Hindlimb muscle (tissue), 1 donor: ENCODE results near the gene ZNF433. TPM values are rescaled to one million over a fixed set of nuclear protein-coding genes. Genes with fewer than 3 reads are reported as not detected.
A peak's percentile ranks its signal among the peaks of the same experiment; 100 is the strongest.

Experiments used
- DNase-seq: peaks from one replicate; pipeline ENCODE4 v3.0.0-alpha.2; 2013
- polyA plus RNA-seq: library from polyadenylated mRNA; unstranded; fragments of 120-200 nt; gene quantifications from one replicate; pipeline ENCODE4 v1.2.1, GENCODE V29; 2013; ENCODE audit not compliant: insufficient read length

Gene ZNF433
- polyA plus RNA-seq, 1 donor = 4.6 TPM

- DNase-seq = peak; percentile 89
Measured at GRCh38 chr19:11987405-11988281, 47.8 kb downstream of the ZNF433 start.

GRCh38 chr19:11986754-11987153, 48.7 kb downstream of the ZNF433 start:
- no peak for DNase-seq

GRCh38 chr19:11984986-11985385, 50.5 kb downstream of the ZNF433 start:
- DNase-seq = no peak

DNA sequence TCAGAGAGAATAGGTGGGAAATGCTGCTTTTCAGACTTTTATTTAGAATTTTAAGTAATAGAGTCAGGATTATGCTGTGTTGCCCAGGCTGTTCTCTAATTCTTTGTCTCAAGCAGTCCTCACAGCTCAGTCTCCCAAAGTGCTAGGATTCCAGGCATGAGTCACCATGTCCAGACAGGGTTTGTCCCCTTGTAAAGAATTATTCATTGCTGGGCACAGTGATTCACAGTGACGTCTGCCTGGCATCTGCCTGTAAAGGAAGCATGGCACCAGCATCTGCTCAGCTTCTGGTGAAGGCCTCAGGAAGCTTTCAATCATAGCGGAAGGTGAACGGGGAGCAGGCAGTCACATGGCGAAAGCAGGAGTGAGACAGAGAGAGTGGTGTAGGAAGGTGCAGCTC, 53.0 kb downstream of the ZNF433 start:
- no peak for DNase-seq

GRCh38 chr19:11979527-11979926, 56.0 kb downstream of the ZNF433 start:
- DNase-seq = no peak

DNA sequence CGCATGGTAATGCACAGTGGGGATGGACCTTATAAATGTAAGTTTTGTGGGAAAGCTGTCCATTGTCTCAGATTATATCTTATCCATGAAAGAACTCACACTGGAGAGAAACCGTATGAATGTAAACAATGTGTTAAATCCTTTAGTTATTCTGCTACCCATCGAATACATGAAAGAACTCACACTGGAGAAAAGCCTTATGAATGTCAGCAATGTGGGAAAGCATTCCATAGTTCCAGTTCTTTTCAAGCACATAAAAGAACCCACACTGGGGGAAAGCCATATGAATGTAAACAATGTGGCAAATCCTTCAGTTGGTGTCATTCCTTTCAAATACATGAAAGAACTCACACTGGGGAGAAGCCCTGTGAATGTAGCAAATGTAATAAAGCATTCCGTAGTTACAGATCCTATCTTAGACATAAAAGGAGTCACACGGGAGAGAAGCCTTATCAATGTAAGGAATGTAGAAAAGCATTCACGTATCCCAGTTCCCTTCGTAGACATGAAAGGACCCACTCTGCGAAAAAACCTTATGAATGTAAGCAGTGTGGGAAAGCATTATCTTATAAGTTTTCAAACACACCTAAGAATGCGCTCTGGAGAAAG, 56.9 kb downstream of the ZNF433 start:
- no peak for DNase-seq

DNA sequence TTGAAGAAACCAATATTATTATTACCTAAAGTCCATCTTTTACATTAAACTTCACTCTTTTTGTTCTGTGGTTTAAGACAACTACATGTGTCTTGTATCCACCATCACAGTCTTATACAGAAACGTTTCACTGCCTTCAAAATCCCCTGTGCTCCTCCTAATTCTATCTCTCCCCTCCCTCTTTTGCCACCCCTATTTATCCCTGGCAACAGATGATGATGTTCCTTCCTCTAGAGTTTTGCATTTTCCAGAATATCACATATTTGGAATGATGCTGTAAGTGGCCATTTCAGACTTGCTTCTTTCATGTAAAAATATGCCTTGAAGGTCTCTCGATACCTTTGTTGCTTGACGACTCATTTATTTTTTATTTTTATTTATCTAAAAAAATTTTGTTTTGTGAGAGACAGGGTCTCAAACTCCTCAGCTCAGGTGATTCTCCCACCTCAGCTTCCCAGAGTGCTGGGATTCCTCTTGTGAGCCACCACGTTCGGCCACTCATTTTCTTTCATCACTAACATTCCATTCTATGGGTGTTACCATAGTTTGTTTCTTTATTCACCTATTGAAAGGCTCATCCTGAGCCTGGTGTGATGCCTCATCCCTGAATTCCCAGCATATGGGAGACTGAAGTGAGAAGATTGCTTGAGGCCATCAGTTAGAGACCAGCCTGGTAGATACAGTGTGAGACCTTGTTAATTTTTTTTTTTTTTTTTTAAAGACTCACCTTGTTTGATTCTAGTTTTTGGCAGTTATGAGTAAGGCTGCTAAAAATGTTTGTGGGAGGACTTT, 62.3 kb downstream of the ZNF433 start:
- no peak for DNase-seq

DNA sequence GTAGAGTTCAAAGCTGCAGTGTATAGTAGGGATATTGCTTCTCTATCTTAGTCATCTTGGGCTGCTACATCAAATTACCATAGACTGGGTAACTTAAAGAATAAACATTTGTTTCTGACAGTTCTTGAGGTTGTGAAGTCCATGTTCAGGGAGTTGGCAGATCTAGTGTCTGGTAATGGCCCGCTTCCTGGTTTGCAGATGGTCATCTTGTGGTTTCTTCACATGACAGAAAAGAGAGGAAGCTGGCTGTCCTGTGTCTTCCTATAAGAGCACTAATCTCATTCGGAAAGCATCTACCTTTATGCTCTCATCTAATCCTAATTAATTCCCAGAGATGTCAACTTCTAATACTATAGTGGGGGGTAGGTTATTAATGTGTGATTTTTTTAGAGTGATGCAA, 64.4 kb downstream of the ZNF433 start:
- DNase-seq = no peak

DNA sequence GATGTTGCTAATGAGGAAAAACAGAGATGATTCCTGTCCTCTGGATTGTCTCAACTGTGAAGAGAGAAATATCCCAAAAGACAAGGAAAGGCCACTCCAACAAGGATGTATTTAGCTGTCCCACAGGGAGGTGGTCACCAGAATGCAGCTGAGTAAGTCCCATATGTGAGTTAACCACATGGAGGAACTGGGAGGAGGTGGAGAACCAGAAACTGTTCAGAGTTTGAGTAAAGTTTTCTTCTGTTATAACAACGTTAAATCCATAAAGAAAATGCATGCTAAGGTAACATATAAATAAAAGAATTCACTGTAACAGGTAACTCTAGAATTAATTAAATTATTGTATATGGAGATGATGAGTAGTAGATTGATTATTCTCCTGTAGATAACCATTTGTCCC, 65.3 kb downstream of the ZNF433 start:
- no peak for DNase-seq

- DNase-seq = peak; percentile 88
Measured at GRCh38 chr19:11964858-11965645, 70.4 kb downstream of the ZNF433 start, which contains the start of gene ZNF763. TSS of gene ZNF763 (plus strand) at chr19:11965040. CDS start at chr19:11965209, 169 bp downstream.

Other genes starting within 250 kb of the ZNF433 start
- 4.5 TPM for gene ZNF491, start 237.2 kb downstream of the ZNF433 start, polyA plus RNA-seq
- gene ZNF440, start 221.4 kb downstream of the ZNF433 start, polyA plus RNA-seq = 6.4 TPM
- 4.1 TPM for gene ZNF439, start 187.0 kb downstream of the ZNF433 start, polyA plus RNA-seq
- gene ZNF69, start 147.9 kb downstream of the ZNF433 start, polyA plus RNA-seq = 3.4 TPM
- gene ZNF700, start 110.6 kb downstream of the ZNF433 start, polyA plus RNA-seq = 7.4 TPM
- gene ZNF763, start 70.6 kb downstream of the ZNF433 start, polyA plus RNA-seq = 2.4 TPM
- gene ZNF878, start 17.3 kb upstream of the ZNF433 start, polyA plus RNA-seq = 0.31 TPM
- gene ZNF844, start 29.1 kb upstream of the ZNF433 start, polyA plus RNA-seq = 11.1 TPM
- gene ZNF20, start 104.7 kb upstream of the ZNF433 start, polyA plus RNA-seq = 2.7 TPM
- gene ZNF625, start 121.1 kb upstream of the ZNF433 start, polyA plus RNA-seq = 5.8 TPM
- gene ZNF136, start 127.4 kb upstream of the ZNF433 start, polyA plus RNA-seq = 7.3 TPM